Measurements from ENCODE around the gene LAGE3. TPM values are rescaled to one million over a fixed set of nuclear protein-coding genes. Genes with fewer than 3 reads are reported as not detected.

The LAGE3 gene
- polyA plus RNA-seq, 2 donors: 6.2 to 21.1 TPM

GRCh38 chrX:154470434-154470833 is 8.6 kb downstream of the LAGE3 start:
- Histone ChIP-seq H3K27ac (ENCODE audit: low read depth in 2 of 2, low read length in 1 of 2) (no peak overlapping the region), H3K9me3 (ENCODE audit: control insufficient read depth in 2 of 2, insufficient read depth in 1 of 2, low read depth in 1 of 2, low read length in 1 of 2) (no peaks in the 10 kb centered on the region), H3K36me3 (ENCODE audit: control insufficient read depth in 2 of 2, insufficient read depth in 2 of 2, low read length in 1 of 2) (peaks cover 0 to 46% of the 10 kb centered on the region in 2 donors), H3K27me3 (ENCODE audit: control insufficient read depth in 1 of 2, insufficient read depth in 2 of 2, low read length in 2 of 2) (no peaks in the 10 kb centered on the region), H3K4me1 (ENCODE audit: control insufficient read depth in 2 of 2, insufficient read depth in 2 of 2, low read length in 1 of 2) (no peaks in the 10 kb centered on the region), H3K4me3 (ENCODE audit: low read depth in 1 of 2, low read length in 2 of 2) (no peak overlapping the region)
- WGBS, 2 donors: 90 to 91% methylated on average over 14 of the region's 14 CpGs

GRCh38 chrX:154469880-154470279 is 9.2 kb downstream of the LAGE3 start:
- Histone ChIP-seq H3K27me3 (ENCODE audit: control insufficient read depth in 1 of 2, insufficient read depth in 2 of 2, low read length in 2 of 2) (no peaks in the 10 kb centered on the region), H3K4me3 (ENCODE audit: low read depth in 1 of 2, low read length in 2 of 2) (no peak overlapping the region), H3K4me1 (ENCODE audit: control insufficient read depth in 2 of 2, insufficient read depth in 2 of 2, low read length in 1 of 2) (no peaks in the 10 kb centered on the region), H3K9me3 (ENCODE audit: control insufficient read depth in 2 of 2, insufficient read depth in 1 of 2, low read depth in 1 of 2, low read length in 1 of 2) (no peaks in the 10 kb centered on the region), H3K27ac (ENCODE audit: low read depth in 2 of 2, low read length in 1 of 2) (no peak overlapping the region), H3K36me3 (ENCODE audit: control insufficient read depth in 2 of 2, insufficient read depth in 2 of 2, low read length in 1 of 2) (peaks cover 0 to 50% of the 10 kb centered on the region in 2 donors)
- 92 to 94% methylated on average over 18 of the region's 18 CpGs for WGBS, 2 donors

- Histone ChIP-seq H3K4me3 (ENCODE audit: low read depth in 1 of 2, low read length in 2 of 2) (no peak overlapping the region), H3K27me3 (ENCODE audit: control insufficient read depth in 1 of 2, insufficient read depth in 2 of 2, low read length in 2 of 2) (no peaks in the 10 kb centered on the region), H3K36me3 (ENCODE audit: control insufficient read depth in 2 of 2, insufficient read depth in 2 of 2, low read length in 1 of 2) (peaks cover 0 to 54% of the 10 kb centered on the region in 2 donors), H3K27ac (ENCODE audit: low read depth in 2 of 2, low read length in 1 of 2) (no peak overlapping the region), H3K9me3 (ENCODE audit: control insufficient read depth in 2 of 2, insufficient read depth in 1 of 2, low read depth in 1 of 2, low read length in 1 of 2) (no peaks in the 10 kb centered on the region), H3K4me1 (ENCODE audit: control insufficient read depth in 2 of 2, insufficient read depth in 2 of 2, low read length in 1 of 2) (no peaks in the 10 kb centered on the region)
- WGBS, 2 donors: 86 to 91% methylated on average over 9 of the region's 9 CpGs
These were observed 10.0 kb downstream of the LAGE3 start for GRCh38 chrX:154469114-154469513.

- Histone ChIP-seq H3K9me3 (ENCODE audit: control insufficient read depth in 2 of 2, insufficient read depth in 1 of 2, low read depth in 1 of 2, low read length in 1 of 2) (peaks cover 0 to 2% of the 10 kb centered on the region in 2 donors), H3K36me3 (ENCODE audit: control insufficient read depth in 2 of 2, insufficient read depth in 2 of 2, low read length in 1 of 2) (peaks cover 0 to 56% of the 10 kb centered on the region in 2 donors), H3K4me1 (ENCODE audit: control insufficient read depth in 2 of 2, insufficient read depth in 2 of 2, low read length in 1 of 2) (no peaks in the 10 kb centered on the region), H3K27me3 (ENCODE audit: control insufficient read depth in 1 of 2, insufficient read depth in 2 of 2, low read length in 2 of 2) (no peaks in the 10 kb centered on the region), H3K4me3 (ENCODE audit: low read depth in 1 of 2, low read length in 2 of 2) (no peak overlapping the region), H3K27ac (ENCODE audit: low read depth in 2 of 2, low read length in 1 of 2) (no peak overlapping the region)
- WGBS, 2 donors: 85 to 93% methylated on average over 22 to 23 of the region's 23 CpGs
These were observed 10.9 kb downstream of the LAGE3 start for GRCh38 chrX:154468217-154468616.

- WGBS, 2 donors: 95 to 96% methylated on average over 11 to 21 of the region's 21 CpGs
- no peaks in the 10 kb centered on the region for H3K4me1 ChIP-seq (ENCODE audit: control insufficient read depth in 2 of 2, insufficient read depth in 2 of 2, low read length in 1 of 2)
- H3K9me3 ChIP-seq (ENCODE audit: control insufficient read depth in 2 of 2, insufficient read depth in 1 of 2, low read depth in 1 of 2, low read length in 1 of 2): peaks cover 0 to 2% of the 10 kb centered on the region in 2 donors
- H3K27ac ChIP-seq (ENCODE audit: low read depth in 2 of 2, low read length in 1 of 2): no peak overlapping the region
- no peak overlapping the region for H3K4me3 ChIP-seq (ENCODE audit: low read depth in 1 of 2, low read length in 2 of 2)
- H3K27me3 ChIP-seq (ENCODE audit: control insufficient read depth in 1 of 2, insufficient read depth in 2 of 2, low read length in 2 of 2): no peaks in the 10 kb centered on the region
- H3K36me3 ChIP-seq (ENCODE audit: control insufficient read depth in 2 of 2, insufficient read depth in 2 of 2, low read length in 1 of 2): peaks cover 0 to 60% of the 10 kb centered on the region in 2 donors
These were observed 11.5 kb downstream of the LAGE3 start for GRCh38 chrX:154467556-154467955.

GRCh38 chrX:154466907-154467306 is 12.2 kb downstream of the LAGE3 start:
- no peak overlapping the region for H3K27ac ChIP-seq (ENCODE audit: low read depth in 2 of 2, low read length in 1 of 2)
- no peaks in the 10 kb centered on the region for H3K4me1 ChIP-seq (ENCODE audit: control insufficient read depth in 2 of 2, insufficient read depth in 2 of 2, low read length in 1 of 2)
- H3K9me3 ChIP-seq (ENCODE audit: control insufficient read depth in 2 of 2, insufficient read depth in 1 of 2, low read depth in 1 of 2, low read length in 1 of 2): peaks cover 0 to 2% of the 10 kb centered on the region in 2 donors
- 94 to 97% methylated on average over 15 of the region's 15 CpGs for WGBS, 2 donors
- no peak overlapping the region for H3K4me3 ChIP-seq (ENCODE audit: low read depth in 1 of 2, low read length in 2 of 2)
- no peaks in the 10 kb centered on the region for H3K27me3 ChIP-seq (ENCODE audit: control insufficient read depth in 1 of 2, insufficient read depth in 2 of 2, low read length in 2 of 2)
- H3K36me3 ChIP-seq (ENCODE audit: control insufficient read depth in 2 of 2, insufficient read depth in 2 of 2, low read length in 1 of 2): peaks cover 0 to 64% of the 10 kb centered on the region in 2 donors

GRCh38 chrX:154466036-154466435 is 13.0 kb downstream of the LAGE3 start:
- no peaks in the 10 kb centered on the region for H3K4me1 ChIP-seq (ENCODE audit: control insufficient read depth in 2 of 2, insufficient read depth in 2 of 2, low read length in 1 of 2)
- peaks cover 0 to 65% of the 10 kb centered on the region in 2 donors for H3K36me3 ChIP-seq (ENCODE audit: control insufficient read depth in 2 of 2, insufficient read depth in 2 of 2, low read length in 1 of 2)
- H3K4me3 ChIP-seq (ENCODE audit: low read depth in 1 of 2, low read length in 2 of 2): no peak overlapping the region
- no peaks in the 10 kb centered on the region for H3K27me3 ChIP-seq (ENCODE audit: control insufficient read depth in 1 of 2, insufficient read depth in 2 of 2, low read length in 2 of 2)
- H3K27ac ChIP-seq (ENCODE audit: low read depth in 2 of 2, low read length in 1 of 2): no peak overlapping the region
- peaks cover 0 to 6% of the 10 kb centered on the region in 2 donors for H3K9me3 ChIP-seq (ENCODE audit: control insufficient read depth in 2 of 2, insufficient read depth in 1 of 2, low read depth in 1 of 2, low read length in 1 of 2)
- 92 to 93% methylated on average over 27 to 32 of the region's 32 CpGs for WGBS, 2 donors

- peaks cover 0 to 6% of the 10 kb centered on the region in 2 donors for H3K9me3 ChIP-seq (ENCODE audit: control insufficient read depth in 2 of 2, insufficient read depth in 1 of 2, low read depth in 1 of 2, low read length in 1 of 2)
- peaks cover 0 to 66% of the 10 kb centered on the region in 2 donors for H3K36me3 ChIP-seq (ENCODE audit: control insufficient read depth in 2 of 2, insufficient read depth in 2 of 2, low read length in 1 of 2)
- no peak overlapping the region for H3K4me3 ChIP-seq (ENCODE audit: low read depth in 1 of 2, low read length in 2 of 2)
- WGBS, 2 donors: 91 to 92% methylated on average over 11 to 14 of the region's 14 CpGs
- no peak overlapping the region for H3K27ac ChIP-seq (ENCODE audit: low read depth in 2 of 2, low read length in 1 of 2)
- H3K4me1 ChIP-seq (ENCODE audit: control insufficient read depth in 2 of 2, insufficient read depth in 2 of 2, low read length in 1 of 2): no peaks in the 10 kb centered on the region
- no peaks in the 10 kb centered on the region for H3K27me3 ChIP-seq (ENCODE audit: control insufficient read depth in 1 of 2, insufficient read depth in 2 of 2, low read length in 2 of 2)
These were observed 13.5 kb downstream of the LAGE3 start for GRCh38 chrX:154465601-154466000.

GRCh38 chrX:154464806-154465365 is 14.2 kb downstream of the LAGE3 start:
- H3K36me3 ChIP-seq (ENCODE audit: control insufficient read depth in 2 of 2, insufficient read depth in 2 of 2, low read length in 1 of 2): peaks cover 0 to 59% of the 10 kb centered on the region in 2 donors
- peaks cover 0 to 6% of the 10 kb centered on the region in 2 donors for H3K9me3 ChIP-seq (ENCODE audit: control insufficient read depth in 2 of 2, insufficient read depth in 1 of 2, low read depth in 1 of 2, low read length in 1 of 2)
- H3K4me3 ChIP-seq (ENCODE audit: low read depth in 1 of 2, low read length in 2 of 2): no peak overlapping the region
- 90 to 93% methylated on average over 28 of the region's 28 CpGs for WGBS, 2 donors
- no peak overlapping the region for H3K27ac ChIP-seq (ENCODE audit: low read depth in 2 of 2, low read length in 1 of 2)
- H3K4me1 ChIP-seq (ENCODE audit: control insufficient read depth in 2 of 2, insufficient read depth in 2 of 2, low read length in 1 of 2): peaks cover 0 to 4% of the 10 kb centered on the region in 2 donors
- no peaks in the 10 kb centered on the region for H3K27me3 ChIP-seq (ENCODE audit: control insufficient read depth in 1 of 2, insufficient read depth in 2 of 2, low read length in 2 of 2)

- peaks cover 0 to 11% of the 10 kb centered on the region in 2 donors for H3K4me1 ChIP-seq (ENCODE audit: control insufficient read depth in 2 of 2, insufficient read depth in 2 of 2, low read length in 1 of 2)
- peaks cover 0 to 51% of the 10 kb centered on the region in 2 donors for H3K36me3 ChIP-seq (ENCODE audit: control insufficient read depth in 2 of 2, insufficient read depth in 2 of 2, low read length in 1 of 2)
- H3K4me3 ChIP-seq (ENCODE audit: low read depth in 1 of 2, low read length in 2 of 2): no peak overlapping the region
- peaks cover 0 to 6% of the 10 kb centered on the region in 2 donors for H3K9me3 ChIP-seq (ENCODE audit: control insufficient read depth in 2 of 2, insufficient read depth in 1 of 2, low read depth in 1 of 2, low read length in 1 of 2)
- no peaks in the 10 kb centered on the region for H3K27me3 ChIP-seq (ENCODE audit: control insufficient read depth in 1 of 2, insufficient read depth in 2 of 2, low read length in 2 of 2)
- WGBS, 2 donors: 88 to 90% methylated on average over 30 to 36 of the region's 36 CpGs
- H3K27ac ChIP-seq (ENCODE audit: low read depth in 2 of 2, low read length in 1 of 2): no peak overlapping the region
These were observed 15.4 kb downstream of the LAGE3 start for GRCh38 chrX:154463611-154464220.

Data from esophagus (tissue), 2 donors.